ENCODE measurements around the gene CD1E. TPM values are rescaled to one million over a fixed set of nuclear protein-coding genes. Genes with fewer than 3 reads are reported as not detected.

CD1E gene
- polyA plus RNA-seq, 2 of the 4 experiments (the other 2 are of a cell fraction) = not detected

GRCh38 chr1:158374860-158375259 lies 21.2 kb downstream of the CD1E start:
- H3K4me1 ChIP-seq = no peaks in the 10 kb centered on the region
- no peak for DNase-seq (ENCODE audit: low read depth in 1 of 2, low spot score in 1 of 2)
- H3K4me2 ChIP-seq = no peak overlapping the region
- H3K9me3 ChIP-seq = no peaks in the 10 kb centered on the region; the same call in 2 of the 3 replicates
- ChIA-PET POLR2A (no interaction called here), CTCF (no interaction called here)
- no peak for FAIRE-seq
- 0% methylated on average over 1 of the region's 1 CpG for WGBS (ENCODE audit: missing lambda C conversion rate)
- ATAC-seq = no peak
- no peak overlapping the region for H3K27ac ChIP-seq
- no peak for TF ChIP-seq SMC3 (IDR thresholded peaks at IDR 0.05)
- TF ChIP-seq CHD4 (IDR thresholded peaks at IDR 0.05; ENCODE audit: borderline replicate concordance) = no peak
- TF ChIP-seq, protein P1, sequence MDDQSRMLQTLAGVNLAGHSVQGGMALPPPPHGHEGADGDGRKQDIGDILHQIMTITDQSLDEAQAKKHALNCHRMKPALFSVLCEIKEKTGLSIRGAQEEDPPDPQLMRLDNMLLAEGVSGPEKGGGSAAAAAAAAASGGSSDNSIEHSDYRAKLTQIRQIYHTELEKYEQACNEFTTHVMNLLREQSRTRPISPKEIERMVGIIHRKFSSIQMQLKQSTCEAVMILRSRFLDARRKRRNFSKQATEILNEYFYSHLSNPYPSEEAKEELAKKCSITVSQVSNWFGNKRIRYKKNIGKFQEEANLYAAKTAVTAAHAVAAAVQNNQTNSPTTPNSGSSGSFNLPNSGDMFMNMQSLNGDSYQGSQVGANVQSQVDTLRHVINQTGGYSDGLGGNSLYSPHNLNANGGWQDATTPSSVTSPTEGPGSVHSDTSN (IDR thresholded peaks at IDR 0.05) = no peak
- no peak overlapping the region for H3K4me3 ChIP-seq

GRCh38 chr1:158390331-158390730 lies 36.6 kb downstream of the CD1E start:
- ATAC-seq = no peak
- Histone ChIP-seq H3K9me3 (no peaks in the 10 kb centered on the region), H3K27ac (no peak overlapping the region), H3K4me1 (no peaks in the 10 kb centered on the region), H3K4me3 (no peak overlapping the region), H3K4me2 (no peak overlapping the region)
- WGBS (ENCODE audit: missing lambda C conversion rate) = 0% methylated on average over 1 of the region's 1 CpG
- TF ChIP-seq BHLHE40 (IDR thresholded peaks at IDR 0.05; ENCODE audit: low read depth, low read length) (no peak), SMC3 (IDR thresholded peaks at IDR 0.05) (no peak), EHF (CRISPR knock-in tag; IDR thresholded peaks at IDR 0.05) (no peak), KDM1A (IDR thresholded peaks at IDR 0.05; ENCODE audit: low read depth) (no peak), ESRRA (IDR thresholded peaks at IDR 0.05; ENCODE audit: borderline replicate concordance, low read length) (no peak), KDM5A (IDR thresholded peaks at IDR 0.05) (no peak), CTCF (IDR thresholded peaks at IDR 0.05) (no peak), MAFK (IDR thresholded peaks at IDR 0.05; ENCODE audit: partially characterized antibody) (no peak), SREBF2 (IDR thresholded peaks at IDR 0.05) (no peak), HOXB13 (CRISPR knock-in tag; IDR thresholded peaks at IDR 0.05; ENCODE audit: low read depth) (no peak), ATOH8 (CRISPR knock-in tag; IDR thresholded peaks at IDR 0.05; ENCODE audit: low read depth) (no peak), HDAC2 (IDR thresholded peaks at IDR 0.05) (no peak), RFX5 (IDR thresholded peaks at IDR 0.05) (no peak), HMGXB4 (CRISPR knock-in tag; IDR thresholded peaks at IDR 0.05; ENCODE audit: borderline replicate concordance) (no peak), CBX2 (IDR thresholded peaks at IDR 0.05; ENCODE audit: borderline replicate concordance, low read depth) (no peak), TFCP2L1 (CRISPR knock-in tag; IDR thresholded peaks at IDR 0.05) (no peak), HOXA7 (CRISPR knock-in tag; IDR thresholded peaks at IDR 0.05) (no peak)
- TF ChIP-seq, protein P2, sequence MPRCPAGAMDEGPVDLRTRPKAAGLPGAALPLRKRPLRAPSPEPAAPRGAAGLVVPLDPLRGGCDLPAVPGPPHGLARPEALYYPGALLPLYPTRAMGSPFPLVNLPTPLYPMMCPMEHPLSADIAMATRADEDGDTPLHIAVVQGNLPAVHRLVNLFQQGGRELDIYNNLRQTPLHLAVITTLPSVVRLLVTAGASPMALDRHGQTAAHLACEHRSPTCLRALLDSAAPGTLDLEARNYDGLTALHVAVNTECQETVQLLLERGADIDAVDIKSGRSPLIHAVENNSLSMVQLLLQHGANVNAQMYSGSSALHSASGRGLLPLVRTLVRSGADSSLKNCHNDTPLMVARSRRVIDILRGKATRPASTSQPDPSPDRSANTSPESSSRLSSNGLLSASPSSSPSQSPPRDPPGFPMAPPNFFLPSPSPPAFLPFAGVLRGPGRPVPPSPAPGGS (IDR thresholded peaks at IDR 0.05) = no peak
- TF ChIP-seq, protein P1 (IDR thresholded peaks at IDR 0.05) = no peak
- TF ChIP-seq, protein P3, sequence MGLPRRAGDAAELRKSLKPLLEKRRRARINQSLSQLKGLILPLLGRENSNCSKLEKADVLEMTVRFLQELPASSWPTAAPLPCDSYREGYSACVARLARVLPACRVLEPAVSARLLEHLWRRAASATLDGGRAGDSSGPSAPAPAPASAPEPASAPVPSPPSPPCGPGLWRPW (IDR thresholded peaks at IDR 0.05) = no peak
- DNase-seq (ENCODE audit: low read depth in 1 of 2, low spot score in 1 of 2) = no peak
- ChIA-PET CTCF (no interaction called here), POLR2A (no interaction called here)
- FAIRE-seq = no peak
